Measurements from ENCODE around the gene NOC4L.

Gene NOC4L

DNA sequence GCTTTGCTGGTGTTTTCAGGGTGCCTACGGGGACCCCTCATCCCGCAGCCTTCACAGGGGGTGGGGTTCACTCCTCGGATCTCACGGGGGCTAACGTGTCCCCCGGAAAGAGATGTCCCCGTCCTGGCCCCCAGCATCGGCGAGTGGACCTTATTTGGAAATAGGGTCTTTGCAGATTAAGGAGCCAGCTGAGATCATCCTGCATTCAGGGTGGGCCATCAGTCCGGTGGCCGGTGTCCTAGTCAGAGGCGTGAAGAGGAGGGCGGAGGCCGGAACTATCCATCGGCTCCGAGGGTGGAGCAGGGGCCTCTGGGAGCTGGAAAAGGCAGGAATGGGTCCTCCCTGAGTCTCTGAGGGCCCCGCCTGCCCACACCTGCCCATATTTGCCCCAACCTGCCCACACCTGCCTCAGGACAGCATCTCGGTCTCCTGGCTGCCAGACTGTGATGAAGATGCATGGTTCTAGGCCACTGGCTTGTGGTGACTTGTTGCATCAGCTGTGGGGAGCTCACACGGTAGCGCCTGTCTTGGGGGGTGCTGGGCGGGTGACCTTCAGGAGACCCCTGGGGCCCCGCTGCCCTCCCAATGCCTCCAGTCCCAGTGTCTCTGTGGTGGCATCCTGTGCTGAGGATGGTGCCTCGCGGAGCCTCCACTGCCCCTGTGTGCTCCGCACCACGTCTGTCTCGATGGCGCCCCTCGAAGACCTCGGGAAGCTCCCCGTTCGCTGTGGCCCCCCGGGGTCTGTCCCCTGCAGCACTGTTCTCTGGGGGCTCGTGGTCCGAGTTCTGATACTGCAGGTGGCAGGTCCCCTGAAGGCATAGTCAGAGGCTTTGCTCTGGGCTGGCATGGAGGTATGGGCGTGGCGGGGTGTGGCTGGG lies 14.7 kb downstream of the NOC4L start:
- no peak for DNase-seq

DNA sequence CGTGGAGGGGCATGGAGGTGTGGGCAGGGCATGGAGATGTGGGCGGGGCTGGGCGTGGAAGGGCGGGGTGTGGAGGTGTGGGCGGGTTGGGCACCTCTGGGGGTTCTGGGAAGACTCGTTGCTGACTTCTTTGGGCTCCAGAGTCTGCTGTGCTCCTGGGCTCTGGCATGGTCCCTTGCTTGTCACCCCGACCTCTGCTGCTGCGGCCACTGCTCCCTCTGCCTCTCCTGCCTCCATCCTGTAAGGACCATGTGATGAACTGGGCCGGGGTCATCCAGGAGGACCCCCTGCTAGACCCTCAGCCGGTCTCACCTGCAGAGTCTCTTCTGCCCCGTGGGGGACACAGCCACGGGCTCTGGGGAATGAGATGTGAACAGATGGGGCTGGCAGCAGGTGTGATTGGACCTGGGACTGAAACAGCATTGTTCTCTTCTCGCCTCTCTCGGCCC lies 15.3 kb downstream of the NOC4L start:
- DNase-seq = no peak

DNA sequence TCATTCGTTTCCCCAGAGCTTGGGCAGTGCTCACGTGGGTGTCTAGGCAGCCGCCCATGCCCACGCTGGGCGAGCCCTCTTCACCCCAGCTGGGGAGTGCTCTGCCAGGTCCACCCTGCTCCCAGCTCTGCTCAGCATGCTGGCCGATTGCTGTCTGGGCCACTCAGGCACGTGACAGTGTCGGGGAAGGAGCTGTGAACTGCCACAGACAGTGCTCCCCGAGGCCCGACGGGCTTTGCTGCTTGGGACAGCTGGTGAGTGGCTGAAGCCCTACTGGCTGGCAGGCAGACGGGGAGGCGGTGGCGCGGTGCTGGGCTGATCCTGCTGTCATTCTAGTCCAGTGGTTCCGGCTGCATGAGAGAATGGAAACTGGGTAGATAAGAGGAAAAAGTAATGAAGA lies 15.8 kb downstream of the NOC4L start:
- no peak for DNase-seq

DNA sequence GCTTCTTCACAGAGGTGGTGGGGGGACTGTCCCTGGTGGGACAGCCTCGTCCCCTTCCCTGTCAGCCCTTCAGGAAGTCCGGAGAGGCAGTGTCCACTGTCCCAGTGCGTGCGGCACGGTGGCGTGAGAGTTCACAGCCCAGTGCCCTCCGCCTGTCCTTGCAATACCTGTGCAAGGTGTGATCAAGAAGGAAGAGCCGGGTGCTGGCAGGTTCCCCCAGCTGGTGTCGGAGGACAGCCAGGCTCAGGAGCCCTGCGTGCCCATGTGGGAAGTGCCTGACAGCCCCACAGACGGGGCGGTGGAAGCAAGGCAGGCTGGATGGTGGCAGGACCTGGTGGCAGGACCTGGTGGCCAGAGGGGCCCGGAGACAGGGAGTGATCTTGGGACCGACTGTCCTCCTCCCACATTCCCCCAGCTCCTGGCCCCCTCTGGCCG lies 16.4 kb downstream of the NOC4L start:
- no peak for DNase-seq

DNA sequence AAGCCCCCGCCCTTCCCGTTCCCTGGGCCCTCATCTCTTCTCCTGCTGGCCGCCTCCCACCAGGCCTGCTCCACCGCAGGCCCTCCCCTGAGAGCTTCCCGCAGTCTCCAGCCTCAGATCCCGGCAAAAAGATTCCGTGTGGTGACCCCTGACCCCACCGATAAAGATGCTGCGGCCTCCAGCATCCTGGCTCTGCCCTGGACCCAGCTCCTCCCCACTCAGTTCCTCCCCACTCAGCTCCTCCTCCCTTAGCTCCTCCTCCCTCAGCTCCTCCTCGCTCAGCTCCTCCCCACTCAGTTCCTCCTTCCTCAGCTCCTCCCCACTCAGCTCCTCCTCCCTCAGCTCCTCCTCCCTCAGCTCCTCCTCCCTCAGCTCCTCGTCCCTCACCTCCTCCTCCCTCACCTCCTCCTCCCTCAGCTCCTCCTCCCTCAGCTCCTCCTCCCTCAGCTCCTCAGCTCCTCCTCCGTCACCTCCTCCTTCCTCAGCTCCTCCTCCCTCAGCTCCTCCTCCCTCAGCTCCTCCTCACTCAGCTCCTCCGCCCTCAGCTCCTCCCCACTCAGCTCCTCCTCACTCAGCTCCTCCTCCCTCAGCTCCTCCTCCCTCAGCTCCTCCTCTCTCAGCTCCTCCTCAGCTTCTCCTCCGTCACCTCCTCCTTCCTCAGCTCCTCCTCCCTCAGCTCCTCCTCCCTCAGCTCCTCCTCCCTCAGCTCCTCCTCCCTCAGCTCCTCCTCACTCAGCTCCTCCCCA lies 17.0 kb downstream of the NOC4L start:
- no peak for DNase-seq

DNA sequence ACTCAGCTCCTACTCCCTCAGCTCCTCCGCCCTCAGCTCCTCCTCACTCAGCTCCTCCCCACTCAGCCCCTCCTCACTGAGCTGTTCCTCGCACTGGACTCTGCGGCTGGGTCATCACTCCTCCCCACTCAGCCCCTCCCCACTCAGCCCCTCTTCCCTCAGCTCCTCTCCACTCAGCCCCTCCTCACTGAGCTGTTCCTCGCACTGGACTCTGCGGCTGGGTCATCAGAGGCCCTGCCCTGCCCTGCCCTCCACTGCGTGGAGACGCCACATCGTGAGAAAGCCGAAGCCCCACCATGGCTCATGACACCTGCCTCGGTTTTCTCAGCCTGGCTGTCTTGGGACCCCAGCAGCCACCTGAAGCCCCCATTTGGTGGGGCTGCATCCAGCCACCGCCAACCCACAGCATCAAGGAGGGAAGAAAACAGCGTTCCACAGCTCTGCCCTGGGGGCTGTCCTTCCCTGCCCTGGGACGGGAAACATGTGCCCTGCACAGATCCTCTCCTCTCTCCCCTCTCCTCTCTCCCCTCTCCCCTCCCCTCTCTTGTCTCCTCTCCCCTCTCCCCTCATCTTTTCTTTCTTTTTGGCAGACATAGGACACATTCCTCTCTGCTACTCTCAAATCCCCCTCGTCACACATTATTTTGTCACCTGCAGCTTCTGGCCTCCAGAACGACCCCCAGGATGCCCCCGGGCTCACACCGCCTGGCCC lies 17.7 kb downstream of the NOC4L start:
- no peak for DNase-seq

DNA sequence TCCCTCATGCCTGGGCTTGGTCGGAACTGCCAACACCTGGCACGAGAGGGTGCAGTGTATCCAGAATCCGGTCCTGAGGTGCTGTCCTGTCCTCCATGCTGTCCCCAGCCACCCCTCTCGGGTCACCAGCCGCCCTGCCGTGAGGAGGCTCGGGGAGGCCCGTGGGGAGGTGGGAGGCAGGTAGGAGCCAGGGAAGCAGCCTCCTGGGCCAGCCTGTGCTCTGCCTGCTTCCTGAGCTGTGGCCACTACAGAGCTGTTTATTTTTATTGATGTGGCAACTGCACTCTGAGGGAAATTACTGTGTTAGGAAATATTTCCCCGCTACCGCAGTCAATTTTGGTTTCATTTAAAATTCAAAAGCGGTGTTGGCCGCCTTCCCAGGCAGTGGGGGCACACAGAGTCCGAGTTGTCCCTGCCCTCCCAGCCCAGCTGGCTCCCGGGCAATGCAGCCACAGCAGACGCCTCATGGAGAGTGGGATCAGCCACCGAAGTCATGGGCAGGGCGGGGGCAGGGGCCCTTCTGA lies 18.3 kb downstream of the NOC4L start:
- peak; percentile 28 for DNase-seq

DNA sequence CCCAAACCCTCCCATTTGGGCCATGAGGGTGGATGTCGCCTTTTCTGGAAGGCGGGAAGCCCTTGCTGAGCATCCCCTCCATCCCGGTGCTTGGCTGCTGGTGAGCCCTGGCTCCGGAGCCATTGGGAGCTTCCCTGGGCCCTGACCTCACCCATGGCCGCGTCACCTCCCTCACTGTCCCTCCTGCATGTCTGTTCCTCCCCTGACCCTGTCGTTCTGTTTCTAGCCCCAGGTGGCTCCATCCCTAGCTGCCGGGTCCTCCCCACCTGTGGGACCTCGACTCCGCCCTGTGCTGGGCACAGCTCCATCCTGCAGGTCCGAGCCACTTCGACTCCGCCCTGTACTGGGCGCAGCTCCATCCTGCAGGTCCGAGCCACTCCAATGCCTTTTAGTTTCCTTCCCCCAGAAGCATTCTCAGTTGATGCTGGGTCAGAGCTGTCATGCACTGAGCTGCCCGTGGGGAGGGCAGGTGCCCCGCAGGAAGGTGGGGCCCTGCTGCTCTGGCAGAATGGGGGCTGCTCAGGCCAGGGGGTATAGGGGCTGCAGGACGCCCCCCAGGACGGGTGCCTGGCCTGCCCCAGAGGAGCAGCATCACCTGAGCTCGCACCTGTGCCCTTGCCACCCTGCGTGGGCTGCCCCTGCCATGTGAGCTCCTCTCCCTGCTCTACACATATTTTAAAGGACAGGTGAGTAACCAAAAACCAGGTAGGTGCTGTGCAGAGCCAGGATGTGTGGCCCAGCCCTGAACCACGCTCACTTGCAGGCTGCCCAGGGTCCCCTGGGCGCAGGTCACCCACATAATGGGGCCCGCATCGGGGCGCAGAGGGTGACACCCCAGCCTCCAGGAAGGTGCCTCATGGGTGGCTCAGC lies 19.0 kb downstream of the NOC4L start:
- no peak for DNase-seq

DNA sequence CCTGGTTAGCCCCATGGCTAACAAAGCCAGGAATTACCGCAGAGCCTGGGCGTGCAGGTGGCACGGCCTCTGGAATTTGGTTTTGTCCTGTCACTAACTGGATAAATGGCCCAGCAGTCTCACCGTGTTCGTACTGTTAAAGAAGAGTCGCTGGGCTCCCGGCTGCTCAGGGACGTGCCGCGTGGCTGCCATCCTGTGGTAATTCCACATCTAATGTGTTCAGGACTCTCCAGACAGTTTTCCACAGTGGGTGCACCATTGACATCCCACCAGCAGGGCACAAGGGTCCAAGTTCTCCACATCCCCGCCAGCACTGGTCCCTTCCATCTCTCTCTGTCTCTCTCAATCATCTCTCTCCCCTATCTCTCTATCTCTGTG lies 19.6 kb downstream of the NOC4L start:
- DNase-seq = no peak

DNA sequence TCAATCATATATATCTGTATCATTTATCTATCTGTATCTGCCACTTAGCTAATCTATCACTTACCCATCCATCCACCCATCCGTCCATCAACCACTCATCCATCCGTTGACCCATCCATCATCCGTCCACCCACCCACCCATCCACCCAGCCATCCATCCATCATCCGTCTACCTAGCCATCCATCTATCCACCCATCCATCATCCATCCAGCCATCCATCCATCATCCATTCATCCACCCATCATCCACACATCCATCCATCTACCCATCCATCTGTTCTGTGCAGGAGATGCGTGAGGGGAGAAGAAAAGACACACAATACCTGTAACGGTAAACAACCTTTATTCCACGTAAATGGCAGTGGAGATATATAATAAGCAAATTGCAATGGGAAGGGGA lies 20.2 kb downstream of the NOC4L start:
- DNase-seq = no peak

DNA sequence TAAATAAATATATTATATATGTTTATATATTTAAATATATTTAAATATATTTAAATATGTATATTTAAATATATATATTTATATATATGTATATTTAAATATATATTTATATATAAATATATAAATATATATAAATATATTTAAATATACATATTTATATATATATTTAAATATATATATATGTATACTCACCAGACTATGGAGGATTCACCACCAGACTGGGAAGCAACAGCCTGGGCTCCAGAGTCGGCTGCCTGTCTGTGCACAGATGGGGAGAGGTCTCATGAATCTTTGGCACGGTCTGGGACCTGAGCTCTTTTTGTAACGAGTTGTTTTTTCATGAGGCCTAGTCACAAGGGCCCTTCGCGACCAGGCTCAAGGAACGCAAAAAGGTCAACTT lies 21.3 kb downstream of the NOC4L start:
- DNase-seq = no peak

DNA sequence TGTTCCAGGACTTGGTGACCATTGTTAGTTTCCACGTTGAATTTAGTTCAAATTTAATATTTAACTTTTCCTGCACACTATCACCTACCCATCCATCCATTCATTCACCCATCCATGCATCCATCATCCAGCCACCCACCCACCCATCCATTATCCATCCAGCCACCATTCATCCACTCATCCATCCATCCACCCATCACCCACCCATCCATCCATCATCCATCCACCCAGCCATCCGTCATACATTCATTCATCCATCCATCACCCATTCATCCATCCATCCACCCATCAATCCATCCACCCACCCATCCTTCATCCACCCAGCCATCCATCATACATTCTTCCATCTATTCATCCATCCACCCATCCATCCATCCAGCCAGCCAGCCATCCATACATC lies 21.8 kb downstream of the NOC4L start:
- DNase-seq = no peak

DNA sequence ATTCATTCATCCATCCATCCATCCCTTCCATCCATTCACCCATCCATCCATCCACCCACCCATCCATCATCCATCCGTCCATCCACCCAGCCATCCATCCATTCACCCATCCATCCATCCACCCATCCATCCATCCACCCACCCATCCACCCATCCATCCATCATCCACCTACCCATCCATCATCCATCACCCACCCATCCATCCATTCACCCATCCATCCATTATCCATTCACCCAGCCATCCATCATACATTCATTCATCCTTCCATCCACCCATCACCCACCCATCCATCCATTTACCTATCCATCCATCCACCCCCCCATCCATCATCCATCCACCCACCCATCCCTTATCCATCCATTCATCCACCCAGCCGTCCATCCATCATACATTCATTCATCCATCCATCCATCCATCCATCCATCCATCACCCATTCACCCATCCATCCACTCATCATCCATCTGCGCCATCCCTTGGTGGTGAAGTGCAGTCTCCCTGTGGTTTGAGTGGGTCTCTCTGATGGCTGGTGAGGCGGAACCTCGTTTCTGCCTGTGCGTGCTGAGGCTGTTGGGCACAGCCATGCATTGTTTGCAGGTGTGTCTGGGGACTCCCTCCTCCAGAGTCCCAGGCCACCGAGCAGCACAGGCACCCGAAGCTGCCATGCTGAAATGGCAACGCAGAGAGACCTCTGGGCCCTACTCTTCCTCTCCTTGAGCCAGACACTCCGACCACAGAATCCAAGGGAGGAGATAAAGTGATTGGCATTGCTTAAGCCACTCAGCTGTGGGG lies 22.7 kb downstream of the NOC4L start:
- DNase-seq = no peak

DNA sequence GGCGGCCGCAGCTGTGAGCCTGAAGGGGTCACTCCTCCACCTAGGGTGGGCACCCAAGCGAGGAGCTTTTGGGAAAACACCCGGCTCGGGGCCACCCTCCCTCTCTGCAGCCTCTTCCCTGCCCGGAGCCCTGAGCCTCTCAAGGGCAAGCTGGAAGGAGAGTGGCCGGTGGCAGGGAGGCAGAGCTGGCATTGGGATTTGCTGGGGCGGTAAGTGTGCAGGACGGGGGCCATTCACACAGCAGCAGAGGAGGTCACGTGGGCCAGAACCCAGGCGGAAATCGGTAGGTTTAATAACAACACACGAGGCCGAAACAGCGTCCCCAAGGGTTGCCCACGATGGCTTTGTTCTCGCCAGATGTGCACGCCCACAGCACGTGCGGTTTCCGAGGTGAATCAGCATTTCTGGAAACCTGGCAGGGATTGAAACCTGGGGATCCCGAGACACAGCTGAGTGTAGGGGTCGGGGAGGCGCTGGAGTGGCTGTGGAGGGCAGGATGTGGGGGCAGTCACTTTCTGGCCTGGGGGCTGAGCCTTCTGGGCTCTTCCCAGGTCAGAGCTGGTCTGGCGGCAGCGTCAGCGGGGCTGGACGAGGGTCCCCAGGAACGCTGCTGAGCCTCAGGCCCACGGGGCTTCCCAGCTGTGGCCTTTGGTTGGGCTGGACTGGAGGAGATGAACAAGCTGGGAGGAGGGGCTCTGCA lies 23.5 kb downstream of the NOC4L start:
- no peak for DNase-seq

DNA sequence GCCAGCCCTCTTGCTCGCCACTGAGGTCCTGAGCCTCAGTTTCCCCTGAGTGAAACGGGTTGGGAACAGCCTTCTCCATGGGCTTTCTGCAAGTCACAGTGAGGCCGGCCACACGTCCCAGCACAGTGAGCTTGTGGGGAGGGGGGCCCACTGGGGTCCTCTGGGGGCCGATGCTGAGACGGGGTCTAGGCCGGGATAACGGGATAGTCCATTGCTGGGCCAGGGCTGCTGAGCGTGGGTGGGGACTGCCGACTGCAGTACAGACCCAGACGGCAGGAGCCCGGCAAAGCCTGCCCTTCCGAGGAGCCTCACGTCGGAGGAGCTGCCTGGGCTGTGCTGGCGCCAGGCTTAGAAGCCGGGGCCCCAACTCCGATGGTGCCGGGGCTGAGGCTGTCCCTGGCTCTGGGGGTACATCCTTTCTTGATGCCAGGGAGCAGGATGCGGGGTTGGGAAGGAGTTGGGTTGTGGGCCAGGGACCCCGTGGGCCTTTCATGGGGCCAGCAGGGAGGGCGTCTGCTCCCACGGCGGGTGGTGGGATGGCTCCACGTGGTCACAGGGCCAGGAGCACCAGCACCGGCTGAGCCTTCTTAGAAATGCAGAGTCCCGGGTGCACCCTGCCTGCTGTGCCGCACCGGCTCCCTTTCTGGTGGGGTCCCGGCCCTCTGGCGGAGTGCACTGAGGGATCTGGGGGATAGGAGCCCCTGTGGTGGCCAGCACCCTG lies 24.2 kb downstream of the NOC4L start:
- no peak for DNase-seq

DNA sequence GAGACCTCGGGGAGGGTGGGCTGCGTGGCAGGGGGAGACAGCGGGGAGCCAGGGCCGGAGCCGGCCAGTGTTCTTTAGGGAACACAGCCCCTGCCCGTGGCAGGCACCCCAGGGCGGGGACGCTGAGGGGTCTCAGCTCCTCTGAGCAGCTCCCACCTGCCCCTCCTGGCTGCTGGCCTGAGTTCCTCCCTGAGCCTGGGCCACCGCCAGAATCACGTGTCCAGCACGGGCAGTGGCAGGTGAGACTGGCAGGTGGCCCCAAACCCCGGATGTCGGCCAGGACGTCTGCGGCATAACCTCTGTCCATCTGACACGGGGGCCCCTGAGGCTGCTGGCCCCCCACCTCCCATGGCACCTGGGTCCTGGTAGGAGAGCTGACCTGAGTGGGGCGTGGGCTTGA lies 25.1 kb downstream of the NOC4L start:
- DNase-seq = no peak

DNA sequence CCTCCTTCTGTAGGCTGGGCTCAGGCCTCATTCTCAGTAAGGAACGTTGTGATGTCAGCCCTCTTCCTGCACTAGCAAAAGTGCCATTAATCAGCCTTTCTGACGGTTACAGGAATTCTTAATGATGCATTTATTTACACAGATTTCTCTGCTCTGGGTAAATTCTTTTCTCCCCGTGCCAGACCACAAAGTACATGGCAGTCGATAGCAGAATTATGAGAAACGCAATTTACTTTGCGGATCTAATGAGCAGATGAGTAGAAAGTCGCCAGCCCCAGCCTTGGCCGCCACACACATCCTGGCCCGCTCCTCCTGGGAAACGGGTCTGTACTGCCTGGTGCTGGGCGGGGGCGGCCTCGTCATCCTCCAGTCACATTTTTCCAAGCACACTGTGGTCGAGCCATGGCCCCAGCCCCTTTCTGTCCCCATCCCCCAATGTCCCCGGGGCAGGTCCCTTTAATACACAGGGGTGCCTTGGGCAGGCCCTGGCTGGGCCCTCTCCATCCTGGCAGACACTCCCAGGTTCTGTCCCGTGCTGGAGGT lies 25.9 kb downstream of the NOC4L start:
- no peak for DNase-seq

DNA sequence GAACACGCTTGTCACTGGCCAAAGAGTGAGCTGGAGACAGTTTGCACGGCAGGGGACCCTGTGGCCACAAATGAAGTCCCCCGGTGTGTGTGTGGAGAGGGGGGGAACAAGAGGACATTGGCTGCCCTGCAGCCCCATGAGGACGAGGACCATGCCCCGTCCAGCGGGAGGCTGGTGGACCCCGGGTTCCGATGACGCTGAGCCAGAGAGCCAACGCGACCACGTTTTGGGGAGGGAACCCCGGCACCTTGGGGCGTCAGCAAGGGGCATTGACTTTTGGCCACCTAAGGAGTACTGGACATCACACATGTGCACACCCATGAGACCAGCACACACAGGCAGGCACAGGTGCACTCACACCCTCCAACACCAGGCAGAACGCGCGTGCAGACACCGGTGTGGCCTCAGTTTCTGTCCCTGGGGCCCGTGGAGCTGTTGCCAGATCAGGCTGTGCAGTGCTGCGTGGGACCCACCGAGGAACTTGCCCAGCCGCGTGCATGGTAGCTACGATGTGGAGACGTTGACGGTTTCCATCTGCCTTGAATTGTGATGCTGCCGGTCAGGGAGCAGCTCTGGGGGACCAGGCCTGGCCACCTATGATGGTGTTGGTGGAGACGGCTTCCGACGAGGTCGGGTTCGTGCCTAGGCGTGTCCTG lies 26.5 kb downstream of the NOC4L start:
- no peak for DNase-seq

DNA sequence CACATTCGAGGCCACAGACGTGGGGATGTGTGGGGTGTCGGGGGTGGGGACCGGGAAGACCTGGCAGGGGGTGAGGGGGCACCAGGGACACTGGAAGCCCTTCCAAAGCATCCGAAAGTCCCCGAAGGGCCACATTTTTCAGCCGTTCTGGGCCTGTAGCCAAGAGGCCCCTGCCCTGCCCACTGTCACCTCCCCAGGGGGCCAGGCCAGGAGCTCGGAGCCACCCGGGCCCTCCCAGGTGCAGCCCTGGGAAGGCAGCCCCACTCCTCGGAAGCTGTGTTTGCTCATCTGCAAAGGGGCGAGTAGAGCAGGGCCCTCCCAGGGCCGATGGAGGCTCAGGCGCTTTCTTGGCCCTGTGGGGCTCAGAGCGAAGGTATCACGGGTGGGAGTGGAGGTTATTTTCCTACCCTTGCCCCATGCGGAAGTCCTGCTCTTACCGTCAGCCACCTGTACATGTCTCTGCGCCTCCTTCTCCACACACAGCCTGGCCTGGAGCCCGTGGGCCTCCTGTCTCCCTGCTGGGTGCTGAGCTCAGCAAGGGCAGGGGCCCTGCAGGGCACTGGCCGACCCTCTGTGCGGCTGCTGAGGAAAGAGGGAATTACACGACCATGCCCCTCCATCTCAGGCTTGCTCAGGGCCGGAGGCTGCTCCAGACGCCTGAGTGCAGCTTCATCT lies 27.2 kb downstream of the NOC4L start:
- DNase-seq = peak; percentile 4

All from NCI-H1092 treated with DMSO at 0.1 percent for 48 hours (cell line).